ENCODE measurements around the gene MAP3K14. TPM values are rescaled to one million over a fixed set of nuclear protein-coding genes. Genes with fewer than 3 reads are reported as not detected.
A peak's percentile ranks its signal among the peaks of the same experiment; 100 is the strongest.

MAP3K14 gene
- total RNA-seq, 1 experiment from 2014 or later: 16.8 TPM

DNA sequence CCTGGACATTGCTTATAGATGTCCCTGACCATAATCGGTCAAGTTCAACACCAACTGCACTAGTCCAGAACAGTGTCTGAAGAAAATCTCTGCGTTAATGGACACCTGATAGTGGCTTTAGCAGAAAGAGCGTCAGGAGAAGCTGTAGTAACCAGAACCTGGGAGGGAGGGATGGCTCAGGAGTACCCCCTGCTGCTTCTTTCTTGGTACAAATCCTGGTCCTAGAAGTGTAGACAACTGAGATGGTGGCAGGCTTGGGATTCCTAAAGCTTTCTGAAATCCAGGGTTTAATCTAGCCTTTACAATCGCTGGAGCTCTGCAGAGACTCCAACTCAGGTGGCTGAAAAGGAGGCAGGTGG is 5.4 kb downstream of the MAP3K14 start:
- H3K4me3 ChIP-seq (ENCODE audit: low read length): peak overlapping the region; percentile 78
- no peaks in the 10 kb centered on the region for H3K27me3 ChIP-seq (ENCODE audit: low read length)
- CTCF ChIA-PET: interaction anchor here (0.6 to 2.4 kb wide), 5 partner anchors 18 to 536 kb away, joined by 3 to 23 read pairs (median 4); partner anchors contain the start of gene HEXIM1
- peaks cover 23% of the 10 kb centered on the region for H3K36me3 ChIP-seq (ENCODE audit: low read depth, low read length)
- H3K9ac ChIP-seq (ENCODE audit: low read length): peak overlapping the region; percentile 68
- no peak overlapping the region for H2AFZ ChIP-seq (ENCODE audit: low read length)
- intact Hi-C loops (cut with micrococcal nuclease): loop anchor here (10.0 kb wide), 1 partner anchor 177 kb away; the partner anchor contains the start of genes ACBD4 and PLCD3
- H3K4me1 ChIP-seq (ENCODE audit: insufficient read depth, low read length): peaks cover 76% of the 10 kb centered on the region
- peaks cover 27% of the 10 kb centered on the region for H3F3A ChIP-seq (ENCODE audit: low read length, unreplicated experiment)
- peak overlapping the region; percentile 89 for H3K4me2 ChIP-seq (ENCODE audit: low read length)
- TF ChIP-seq EZH2phosphoT487 (IDR thresholded peaks at IDR 0.05; ENCODE audit: borderline replicate concordance, low read length): no peak
- TF ChIP-seq, protein P1, sequence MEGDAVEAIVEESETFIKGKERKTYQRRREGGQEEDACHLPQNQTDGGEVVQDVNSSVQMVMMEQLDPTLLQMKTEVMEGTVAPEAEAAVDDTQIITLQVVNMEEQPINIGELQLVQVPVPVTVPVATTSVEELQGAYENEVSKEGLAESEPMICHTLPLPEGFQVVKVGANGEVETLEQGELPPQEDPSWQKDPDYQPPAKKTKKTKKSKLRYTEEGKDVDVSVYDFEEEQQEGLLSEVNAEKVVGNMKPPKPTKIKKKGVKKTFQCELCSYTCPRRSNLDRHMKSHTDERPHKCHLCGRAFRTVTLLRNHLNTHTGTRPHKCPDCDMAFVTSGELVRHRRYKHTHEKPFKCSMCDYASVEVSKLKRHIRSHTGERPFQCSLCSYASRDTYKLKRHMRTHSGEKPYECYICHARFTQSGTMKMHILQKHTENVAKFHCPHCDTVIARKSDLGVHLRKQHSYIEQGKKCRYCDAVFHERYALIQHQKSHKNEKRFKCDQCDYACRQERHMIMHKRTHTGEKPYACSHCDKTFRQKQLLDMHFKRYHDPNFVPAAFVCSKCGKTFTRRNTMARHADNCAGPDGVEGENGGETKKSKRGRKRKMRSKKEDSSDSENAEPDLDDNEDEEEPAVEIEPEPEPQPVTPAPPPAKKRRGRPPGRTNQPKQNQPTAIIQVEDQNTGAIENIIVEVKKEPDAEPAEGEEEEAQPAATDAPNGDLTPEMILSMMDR (conservative IDR thresholded peaks at IDR 0.05; ENCODE audit: low read depth, low read length): peak; percentile 30; the same call in 1 of the 2 replicates
- ATAC-seq (no peak), DNase-seq (no peak)
- no peaks in the 10 kb centered on the region for H3K9me3 ChIP-seq (ENCODE audit: low read length)
- H3K27ac ChIP-seq (ENCODE audit: low read length): peak overlapping the region; percentile 94
- POLR2A ChIA-PET (ENCODE audit: unreplicated experiment): interaction anchor here (0.7 to 1.3 kb wide), 3 partner anchors 11 to 163 kb away, joined by 3 to 4 read pairs (median 4); partner anchors contain the start of gene HEXIM1
- H3K9me2 ChIP-seq (replicated peaks; ENCODE audit: low read length): no peaks in the 10 kb centered on the region
- BruUV-seq (replicated peaks): no TSS peak
- H3K79me2 ChIP-seq (ENCODE audit: low read length): peaks cover 96% of the 10 kb centered on the region
- peaks cover 41% of the 10 kb centered on the region for H4K20me1 ChIP-seq (ENCODE audit: low read length)

DNA sequence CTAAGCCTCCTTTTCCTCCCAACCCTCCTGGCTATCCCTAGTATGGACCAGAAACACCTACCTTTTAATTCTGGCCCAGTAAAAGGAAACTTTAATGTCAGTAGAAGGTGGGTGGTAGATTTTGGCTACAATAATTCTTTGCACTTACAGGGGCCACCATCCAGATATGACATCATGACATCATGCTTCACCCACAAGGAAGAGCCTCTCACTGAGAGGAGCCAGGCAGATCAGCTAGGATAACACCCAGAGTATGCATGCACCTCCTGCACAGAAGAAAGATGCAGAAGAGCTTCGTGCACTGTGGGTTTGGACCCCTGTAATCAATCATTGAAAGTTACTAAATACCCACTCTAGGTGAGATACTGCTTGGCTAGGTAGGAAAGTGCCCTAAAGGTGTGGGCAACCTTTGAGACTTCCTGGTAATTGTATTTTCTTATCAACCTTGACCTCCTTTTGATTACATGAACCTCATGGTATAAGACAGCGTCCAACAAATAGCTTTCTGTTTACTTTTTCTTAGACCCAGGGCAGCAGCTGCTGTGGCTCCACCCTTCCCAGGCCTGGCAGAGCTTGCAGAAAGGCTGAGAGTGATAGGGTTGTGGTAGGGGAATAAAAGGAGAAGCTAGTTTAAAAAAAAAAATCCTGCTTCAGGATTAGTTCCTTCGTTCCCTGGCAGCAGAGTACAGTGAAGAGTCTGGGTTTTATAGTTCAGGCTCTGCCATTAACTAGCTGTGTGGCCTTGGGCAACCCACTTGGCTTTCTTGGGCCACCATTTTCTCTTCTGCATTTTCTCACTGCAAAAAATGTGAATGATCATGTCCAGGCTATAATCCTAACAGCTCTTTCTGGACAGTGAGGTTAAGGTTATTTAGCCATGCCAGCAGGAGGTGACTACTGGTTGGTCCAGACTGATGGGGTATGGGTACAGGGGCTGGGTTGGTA is 6.2 kb downstream of the MAP3K14 start:
- Histone ChIP-seq H3K9ac (ENCODE audit: low read length) (peak overlapping the region; percentile 68), H3K4me3 (ENCODE audit: low read length) (peak overlapping the region; percentile 78), H3K4me2 (ENCODE audit: low read length) (peak overlapping the region; percentile 89)

DNA sequence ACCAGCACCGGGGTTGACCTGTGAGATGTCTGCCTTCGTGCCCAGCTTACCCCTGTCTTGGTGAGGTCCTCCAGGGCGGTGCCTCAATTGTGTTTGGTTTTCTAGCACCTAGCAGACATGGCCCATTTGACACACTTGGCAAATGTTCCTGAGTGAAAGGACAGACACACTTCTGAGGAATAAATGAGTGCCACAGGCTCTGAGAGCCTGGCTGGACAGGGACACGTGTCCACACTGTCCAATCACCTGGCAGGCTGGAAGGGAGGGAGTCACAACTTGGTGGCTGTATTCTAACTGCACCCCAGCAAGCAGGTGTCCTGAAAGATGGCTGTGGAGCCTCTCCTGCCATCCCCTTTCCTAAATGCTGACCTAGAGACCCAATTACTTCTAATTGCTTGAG is 7.4 kb downstream of the MAP3K14 start:
- H3K27ac ChIP-seq (ENCODE audit: low read length): no peak overlapping the region
- intact Hi-C loops (cut with micrococcal nuclease): no loop called here
- ChIA-PET CTCF (no interaction called here), POLR2A (ENCODE audit: unreplicated experiment) (no interaction called here)
- no peak for ATAC-seq
- no peak overlapping the region for H3K4me3 ChIP-seq (ENCODE audit: low read length)
- no peak for TF ChIP-seq EZH2phosphoT487 (IDR thresholded peaks at IDR 0.05; ENCODE audit: borderline replicate concordance, low read length)
- TF ChIP-seq, protein P1 (conservative IDR thresholded peaks at IDR 0.05; ENCODE audit: low read depth, low read length): no peak
- TF ChIP-seq EZH2 (IDR thresholded peaks at IDR 0.05; ENCODE audit: low read length, unreplicated experiment): no peak
- no peaks in the 10 kb centered on the region for H3K9me3 ChIP-seq (ENCODE audit: low read length)
- H3K4me2 ChIP-seq (ENCODE audit: low read length): no peak overlapping the region
- H3K9me2 ChIP-seq (replicated peaks; ENCODE audit: low read length): no peaks in the 10 kb centered on the region
- DNase-seq: no peak
- H3F3A ChIP-seq (ENCODE audit: low read length, unreplicated experiment): peaks cover 27% of the 10 kb centered on the region
- H2AFZ ChIP-seq (ENCODE audit: low read length): no peak overlapping the region
- peaks cover 29% of the 10 kb centered on the region for H3K36me3 ChIP-seq (ENCODE audit: low read depth, low read length)
- H3K79me2 ChIP-seq (ENCODE audit: low read length): peaks cover 94% of the 10 kb centered on the region
- peaks cover 72% of the 10 kb centered on the region for H3K4me1 ChIP-seq (ENCODE audit: insufficient read depth, low read length)
- BruUV-seq (replicated peaks): no TSS peak
- H4K20me1 ChIP-seq (ENCODE audit: low read length): peaks cover 35% of the 10 kb centered on the region
- no peaks in the 10 kb centered on the region for H3K27me3 ChIP-seq (ENCODE audit: low read length)
- no peak overlapping the region for H3K9ac ChIP-seq (ENCODE audit: low read length)

More for the DNA sequence above, 6.2 kb downstream of the MAP3K14 start:
- peaks cover 27% of the 10 kb centered on the region for H3F3A ChIP-seq (ENCODE audit: low read length, unreplicated experiment)
- H3K27ac ChIP-seq (ENCODE audit: low read length): peak overlapping the region; percentile 94
- peaks cover 82% of the 10 kb centered on the region for H3K4me1 ChIP-seq (ENCODE audit: insufficient read depth, low read length)
- peaks cover 27% of the 10 kb centered on the region for H3K36me3 ChIP-seq (ENCODE audit: low read depth, low read length)
- H3K27me3 ChIP-seq (ENCODE audit: low read length): no peaks in the 10 kb centered on the region
- POLR2A ChIA-PET (ENCODE audit: unreplicated experiment): interaction anchor here (0.5 to 0.7 kb wide), 2 partner anchors 63 to 150 kb away, joined by 3 to 4 read pairs; no protein-coding TSS in a partner anchor
- no TSS peak for BruUV-seq (replicated peaks)
- CTCF ChIA-PET: interaction anchor here (1.1 to 2.4 kb wide), 3 partner anchors 17 to 162 kb away, joined by 3 to 23 read pairs (median 4); partner anchors contain the start of gene HEXIM1
- peaks cover 96% of the 10 kb centered on the region for H3K79me2 ChIP-seq (ENCODE audit: low read length)
- TF ChIP-seq EZH2 (IDR thresholded peaks at IDR 0.05; ENCODE audit: low read length, unreplicated experiment) (no peak), EZH2phosphoT487 (IDR thresholded peaks at IDR 0.05; ENCODE audit: borderline replicate concordance, low read length) (no peak)
- no peak overlapping the region for H2AFZ ChIP-seq (ENCODE audit: low read length)
- DNase-seq (peak; percentile 22), ATAC-seq (no peak)
- intact Hi-C loops (cut with micrococcal nuclease): loop anchor here (10.0 kb wide), 1 partner anchor 176 kb away; the partner anchor contains the start of genes ACBD4 and PLCD3
- peaks cover 41% of the 10 kb centered on the region for H4K20me1 ChIP-seq (ENCODE audit: low read length)
- H3K9me3 ChIP-seq (ENCODE audit: low read length): no peaks in the 10 kb centered on the region
- H3K9me2 ChIP-seq (replicated peaks; ENCODE audit: low read length): no peaks in the 10 kb centered on the region
